ENCODE data around the gene EGF.

DNA sequence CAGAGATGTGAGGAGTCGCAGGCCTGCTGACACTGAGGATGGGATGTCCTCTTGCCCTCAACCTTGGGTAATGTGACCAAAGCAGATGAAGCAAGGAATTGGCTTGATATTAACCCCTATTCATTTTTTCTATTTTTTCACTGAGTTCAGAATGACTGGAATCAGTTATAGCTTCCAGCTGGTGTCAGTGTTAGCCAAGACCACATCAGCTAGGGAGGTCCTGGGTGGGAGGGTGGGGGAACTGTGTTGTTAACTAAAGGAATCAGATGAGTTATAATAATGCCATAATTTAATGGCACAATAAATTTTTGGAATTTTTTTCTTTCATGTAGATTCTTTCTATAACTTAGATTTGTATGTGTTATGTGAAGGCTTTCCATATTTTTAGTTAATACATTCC is 91.9 kb downstream of the EGF start:
- TF ChIP-seq, protein P1, sequence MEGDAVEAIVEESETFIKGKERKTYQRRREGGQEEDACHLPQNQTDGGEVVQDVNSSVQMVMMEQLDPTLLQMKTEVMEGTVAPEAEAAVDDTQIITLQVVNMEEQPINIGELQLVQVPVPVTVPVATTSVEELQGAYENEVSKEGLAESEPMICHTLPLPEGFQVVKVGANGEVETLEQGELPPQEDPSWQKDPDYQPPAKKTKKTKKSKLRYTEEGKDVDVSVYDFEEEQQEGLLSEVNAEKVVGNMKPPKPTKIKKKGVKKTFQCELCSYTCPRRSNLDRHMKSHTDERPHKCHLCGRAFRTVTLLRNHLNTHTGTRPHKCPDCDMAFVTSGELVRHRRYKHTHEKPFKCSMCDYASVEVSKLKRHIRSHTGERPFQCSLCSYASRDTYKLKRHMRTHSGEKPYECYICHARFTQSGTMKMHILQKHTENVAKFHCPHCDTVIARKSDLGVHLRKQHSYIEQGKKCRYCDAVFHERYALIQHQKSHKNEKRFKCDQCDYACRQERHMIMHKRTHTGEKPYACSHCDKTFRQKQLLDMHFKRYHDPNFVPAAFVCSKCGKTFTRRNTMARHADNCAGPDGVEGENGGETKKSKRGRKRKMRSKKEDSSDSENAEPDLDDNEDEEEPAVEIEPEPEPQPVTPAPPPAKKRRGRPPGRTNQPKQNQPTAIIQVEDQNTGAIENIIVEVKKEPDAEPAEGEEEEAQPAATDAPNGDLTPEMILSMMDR (IDR thresholded peaks at IDR 0.05), result no peak
- no peak for TF ChIP-seq POLR2A (IDR thresholded peaks at IDR 0.05)
